ENCODE results near the gene CD79A.

DNA sequence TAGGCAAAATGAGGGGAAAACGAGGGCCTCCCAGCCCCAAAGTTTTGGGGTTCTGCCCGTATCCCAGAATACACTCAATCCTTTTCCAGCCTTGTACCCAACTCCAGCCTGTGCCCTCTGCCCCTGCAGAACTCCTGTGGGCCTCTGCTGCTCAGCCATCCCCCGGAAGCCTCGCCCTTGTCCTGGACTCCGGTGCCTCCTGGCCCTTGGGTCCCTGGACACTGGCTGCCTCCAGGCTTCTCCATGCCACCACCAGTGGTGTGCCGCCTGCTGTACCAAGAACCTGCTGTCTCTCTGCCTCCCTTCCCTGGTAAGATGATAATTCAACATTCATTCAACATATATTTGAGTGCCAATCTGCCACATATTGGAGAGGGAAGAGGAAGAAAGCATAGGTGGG lies 28.4 kb upstream of the CD79A start:
- TF ChIP-seq, protein P1, sequence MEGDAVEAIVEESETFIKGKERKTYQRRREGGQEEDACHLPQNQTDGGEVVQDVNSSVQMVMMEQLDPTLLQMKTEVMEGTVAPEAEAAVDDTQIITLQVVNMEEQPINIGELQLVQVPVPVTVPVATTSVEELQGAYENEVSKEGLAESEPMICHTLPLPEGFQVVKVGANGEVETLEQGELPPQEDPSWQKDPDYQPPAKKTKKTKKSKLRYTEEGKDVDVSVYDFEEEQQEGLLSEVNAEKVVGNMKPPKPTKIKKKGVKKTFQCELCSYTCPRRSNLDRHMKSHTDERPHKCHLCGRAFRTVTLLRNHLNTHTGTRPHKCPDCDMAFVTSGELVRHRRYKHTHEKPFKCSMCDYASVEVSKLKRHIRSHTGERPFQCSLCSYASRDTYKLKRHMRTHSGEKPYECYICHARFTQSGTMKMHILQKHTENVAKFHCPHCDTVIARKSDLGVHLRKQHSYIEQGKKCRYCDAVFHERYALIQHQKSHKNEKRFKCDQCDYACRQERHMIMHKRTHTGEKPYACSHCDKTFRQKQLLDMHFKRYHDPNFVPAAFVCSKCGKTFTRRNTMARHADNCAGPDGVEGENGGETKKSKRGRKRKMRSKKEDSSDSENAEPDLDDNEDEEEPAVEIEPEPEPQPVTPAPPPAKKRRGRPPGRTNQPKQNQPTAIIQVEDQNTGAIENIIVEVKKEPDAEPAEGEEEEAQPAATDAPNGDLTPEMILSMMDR (IDR thresholded peaks at IDR 0.05) = no peak
- no peak for TF ChIP-seq ZFX (IDR thresholded peaks at IDR 0.05; ENCODE audit: borderline replicate concordance)
